H1 (cell line): ENCODE data around the gene TAC4. TPM values are rescaled to one million over a fixed set of nuclear protein-coding genes. Genes with fewer than 3 reads are reported as not detected.

Source experiments
- CTCF ChIA-PET: fragments of 300-600 bp; sonication (Branson Sonifier 250); formaldehyde crosslinking; loops from one replicate; lab custom pipeline; 2021; ENCODE audit not compliant: partially characterized antibody; lab: Charles Lee
- POLR2A ChIA-PET: fragments of 300-600 bp; sonication (Branson Sonifier 250); formaldehyde crosslinking; loops from one replicate; lab custom pipeline; 2021; ENCODE audit warnings: inconsistent platforms; ENCODE audit not compliant: partially characterized antibody; lab: Charles Lee
- DNase-seq, 2 experiments: peaks; one replicate each; pipeline versions ENCODE4 v3.0.0 to v3.0.0-alpha.2; 2010 to 2022; ENCODE audit warnings: low spot score in 2 of 2, low read depth in 1 of 2, mixed read lengths in 1 of 2
- FAIRE-seq: peaks from 2 replicates; lab custom pipeline; 2011; peaks lifted over from hg19 to GRCh38; lab: Jason Lieb, UNC
- H2AFZ ChIP-seq: 2 replicates; pipeline ENCODE4 v1.8.1; 2012; ENCODE audit warnings: low read length, inconsistent platforms
- H2AK5ac ChIP-seq: 2 replicates; pipeline ENCODE4 v1.6.1; 2013; ENCODE audit warnings: low read depth, low read length
- H2BK120ac ChIP-seq: replicated peaks from 2 replicates; pipeline ENCODE3; 2013; ENCODE audit warnings: low read depth, low read length, inconsistent platforms
- H2BK12ac ChIP-seq: 2 replicates; pipeline ENCODE4 v1.6.1; 2013; ENCODE audit warnings: low read depth, low read length
- H2BK15ac ChIP-seq: 2 replicates; pipeline ENCODE4 v1.6.1; 2013; ENCODE audit warnings: low read length
- H2BK20ac ChIP-seq: 2 replicates; pipeline ENCODE4 v1.6.1; 2013; ENCODE audit warnings: low read length
- H2BK5ac ChIP-seq: 2 replicates; pipeline ENCODE4 v1.6.1; 2013; ENCODE audit warnings: low read depth, low read length
- H3K14ac ChIP-seq: 2 replicates; pipeline ENCODE4 v1.6.1; 2013; ENCODE audit warnings: inconsistent platforms; ENCODE audit not compliant: insufficient read length
- H3K18ac ChIP-seq: 2 replicates; pipeline ENCODE4 v1.6.1; 2013; ENCODE audit warnings: low read length; ENCODE audit errors: extremely low read depth
- H3K23ac ChIP-seq: 2 replicates; pipeline ENCODE4 v1.6.1; 2013; ENCODE audit warnings: inconsistent platforms; ENCODE audit not compliant: insufficient read length
- H3K23me2 ChIP-seq: 2 replicates; pipeline ENCODE4 v1.6.1; 2013; ENCODE audit warnings: low read depth, low read length
- H3K27ac ChIP-seq: 2 replicates; pipeline ENCODE4 v1.6.1; 2011; ENCODE audit warnings: low read depth, low read length, inconsistent platforms
- H3K27me3 ChIP-seq, 4 experiments: replicated peaks in 1 of 4; 1 replicate in 1 of 4; 2 replicates in 3 of 4; pipeline versions ENCODE4 v1.6.1 to v1.8.1; 2011 to 2013; ENCODE audit warnings: low read length in 3 of 4, mild to moderate bottlenecking in 3 of 4, inconsistent platforms in 2 of 4, mixed read lengths in 2 of 4, moderate library complexity in 1 of 4; ENCODE audit not compliant: control insufficient read depth in 3 of 4, insufficient read depth in 3 of 4; ENCODE audit errors: extremely low read depth in 1 of 4
- H3K36me3 ChIP-seq, 4 experiments: 2 replicates each; pipeline versions ENCODE4 v1.6.1 to v1.8.1; 2011 to 2013; ENCODE audit warnings: mild to moderate bottlenecking in 4 of 4, low read length in 3 of 4, moderate library complexity in 2 of 4, control low read depth in 1 of 4, inconsistent platforms in 1 of 4; ENCODE audit not compliant: insufficient read depth in 4 of 4, control insufficient read depth in 2 of 4
- H3K4ac ChIP-seq: replicated peaks from 2 replicates; pipeline ENCODE3; 2013; ENCODE audit warnings: low read length, low read depth, mixed read lengths, inconsistent platforms; ENCODE audit not compliant: insufficient read length
- H3K4me1 ChIP-seq, 4 experiments: replicated peaks in 1 of 4; 1 replicate in 1 of 4; 2 replicates in 3 of 4; pipeline versions ENCODE4 v1.6.1 to v1.8.1; 2011 to 2013; ENCODE audit warnings: low read length in 3 of 4, inconsistent platforms in 2 of 4, mixed read lengths in 1 of 4; ENCODE audit not compliant: insufficient read depth in 4 of 4, control insufficient read depth in 3 of 4
- H3K4me2 ChIP-seq, 2 experiments: 2 replicates each; pipeline versions ENCODE4 v1.6.1 to v1.8.1; 2011 to 2013; ENCODE audit warnings: low read depth in 2 of 2, low read length in 2 of 2, control low read depth in 1 of 2, inconsistent platforms in 1 of 2, mild to moderate bottlenecking in 1 of 2; ENCODE audit not compliant: insufficient read depth in 1 of 2
- H3K4me3 ChIP-seq, 4 experiments: fragments of 200-600, 300-600 bp in 1 of 4; sonication (generic), shearing (Covaris generic), sonication (Bioruptor Twin) in 1 of 4; 2 replicates each; pipeline versions ENCODE4 v1.5.1 to v1.8.1; 2011 to 2016; ENCODE audit warnings: low read length in 4 of 4, low read depth in 3 of 4, control low read depth in 2 of 4, inconsistent platforms in 2 of 4, mild to moderate bottlenecking in 2 of 4, mixed read lengths in 1 of 4, moderate library complexity in 1 of 4; ENCODE audit not compliant: insufficient read depth in 2 of 4; ENCODE audit errors: extremely low read depth in 1 of 4
- H3K56ac ChIP-seq: replicated peaks from 2 replicates; pipeline ENCODE3; 2013; ENCODE audit warnings: low read depth, mild to moderate bottlenecking, mixed read lengths, low read length, inconsistent platforms; ENCODE audit not compliant: insufficient read length
- H3K79me1 ChIP-seq: 2 replicates; pipeline ENCODE4 v1.6.1; 2013; ENCODE audit warnings: low read depth, low read length, control low read depth
- H3K79me2 ChIP-seq, 2 experiments: 2 replicates each; pipeline versions ENCODE4 v1.6.1 to v1.8.1; 2012 to 2013; ENCODE audit warnings: low read length in 2 of 2, mild to moderate bottlenecking in 2 of 2, inconsistent platforms in 1 of 2; ENCODE audit not compliant: insufficient read depth in 2 of 2, control insufficient read depth in 1 of 2
- H3K9ac ChIP-seq, 4 experiments: replicated peaks in 1 of 4; 1 replicate in 1 of 4; 2 replicates in 3 of 4; pipeline versions ENCODE4 v1.6.1 to v1.8.1; 2011 to 2013; ENCODE audit warnings: low read depth in 3 of 4, low read length in 3 of 4, control low read depth in 2 of 4, mild to moderate bottlenecking in 2 of 4, moderate library complexity in 2 of 4, inconsistent platforms in 1 of 4; ENCODE audit errors: extremely low read depth in 1 of 4
- H3K9me3 ChIP-seq, 2 experiments: 2 replicates each; pipeline versions ENCODE4 v1.6.1 to v1.8.1; 2012 to 2013; ENCODE audit warnings: mild to moderate bottlenecking in 2 of 2, moderate library complexity in 2 of 2, control low read depth in 1 of 2, inconsistent platforms in 1 of 2, low read depth in 1 of 2, low read length in 1 of 2, mixed read lengths in 1 of 2; ENCODE audit not compliant: insufficient read depth in 2 of 2
- H4K20me1 ChIP-seq, 2 experiments: replicated peaks in 1 of 2; 2 replicates each; pipeline versions ENCODE3 to v1.8.1; 2011 to 2013; ENCODE audit warnings: inconsistent platforms in 2 of 2, low read length in 2 of 2, mild to moderate bottlenecking in 1 of 2; ENCODE audit not compliant: insufficient read depth in 2 of 2, control insufficient read depth in 1 of 2
- H4K5ac ChIP-seq: 2 replicates; pipeline ENCODE4 v1.6.1; 2013; ENCODE audit warnings: low read length, low read depth, mixed read lengths, inconsistent platforms; ENCODE audit not compliant: insufficient read length
- H4K8ac ChIP-seq: 2 replicates; pipeline ENCODE4 v1.8.0; 2013; ENCODE audit warnings: mild to moderate bottlenecking, moderate library complexity, low read length, inconsistent platforms; ENCODE audit not compliant: insufficient read depth; ENCODE audit errors: extremely low read depth
- H4K91ac ChIP-seq: replicated peaks from 2 replicates; pipeline ENCODE3; 2013; ENCODE audit warnings: low read length, mixed read lengths, inconsistent platforms; ENCODE audit not compliant: insufficient read length
- EZH2 ChIP-seq: fragments of 200-600 bp; sonication (generic); IDR thresholded peaks from 2 replicates; pipeline ENCODE4 v1.7.1; 2012; ENCODE audit warnings: low read depth, mild to moderate bottlenecking, moderate library complexity, low read length, inconsistent platforms; ENCODE audit not compliant: severe bottlenecking
- HDAC6 ChIP-seq: IDR thresholded peaks from one replicate; pipeline ENCODE4 v1.7.1; 2012; ENCODE audit warnings: low read depth, mild to moderate bottlenecking, inconsistent platforms, low read length, moderate library complexity
- MAX ChIP-seq: IDR thresholded peaks from 2 replicates; pipeline ENCODE4 v1.6.1; 2012; ENCODE audit warnings: inconsistent platforms
- PHF8 ChIP-seq: fragments of 200-600 bp; sonication (generic); conservative IDR thresholded peaks from 2 replicates; pipeline ENCODE4 v1.7.1; 2012; ENCODE audit warnings: low read depth, mild to moderate bottlenecking, inconsistent platforms, low read length, moderate library complexity
- POLR2AphosphoS5 ChIP-seq: IDR thresholded peaks from 2 replicates; pipeline ENCODE4 v1.6.1; 2011; ENCODE audit warnings: low read depth, low read length
- POU5F1 ChIP-seq: IDR thresholded peaks from 2 replicates; pipeline ENCODE4 v1.6.1; 2011; ENCODE audit warnings: low read depth, mild to moderate bottlenecking, low read length, moderate library complexity
- SIRT6 ChIP-seq: IDR thresholded peaks from one replicate; pipeline ENCODE4 v1.7.1; 2012; ENCODE audit warnings: low read length, inconsistent platforms
- SUZ12 ChIP-seq: fragments of 200-600 bp; sonication (generic); IDR thresholded peaks from 2 replicates; pipeline ENCODE4 v1.6.1; 2012; ENCODE audit warnings: mild to moderate bottlenecking, inconsistent platforms, low read length, moderate library complexity, mixed read lengths
- YY1 ChIP-seq: IDR thresholded peaks from 2 replicates; pipeline ENCODE4 v1.6.1; 2011; ENCODE audit warnings: low read depth, mild to moderate bottlenecking, low read length
- WGBS, 2 experiments: shearing (Covaris generic) in 1 of 2; methylation state at CpG; one replicate each; pipeline versions ENCODE4 v1.1.6 to v1.1.7; 2013 to 2015; ENCODE audit warnings: low lambda C conversion rate in 2 of 2, mixed read lengths in 2 of 2, inconsistent platforms in 1 of 2, low coverage in 1 of 2, missing lambda C conversion rate in 1 of 2; ENCODE audit not compliant: insufficient replicate concordance in 2 of 2, insufficient coverage in 1 of 2, insufficient read length in 1 of 2; ENCODE audit errors: extremely low coverage in 1 of 2, missing lambda C conversion rate in 1 of 2; 5-methylcytosine and 5-hydroxymethylcytosine counted together
- polyA plus RNA-seq, 7 experiments: library from polyadenylated mRNA; depleted of rRNA in 3 of 7; stranded (reverse) in 5 of 7; unstranded in 2 of 7; fragments of >200 nt in 5 of 7; fragments of 200-250 nt in 2 of 7; gene quantifications; 1 replicate in 5 of 7; 2 replicates in 1 of 7; 4 replicates in 1 of 7; pipeline versions ENCODE4 v1.2.1 to v1.2.3, GENCODE V29; 2011 to 2013; ENCODE audit warnings: missing spikeins in 2 of 7, mixed read lengths in 2 of 7
- total RNA-seq: library from RNA; stranded (reverse); fragmentation: NEBNext Ultra II Directional; extraction: Animal tissue kit (Norgen Biotek cat#: 25700); gene quantifications from 2 replicates; pipeline ENCODE4 v1.2.1, GENCODE V29; 2021
- TF ChIP-seq, protein P1 (sequence below), 3 experiments: IDR thresholded peaks; 1 replicate in 2 of 3; 2 replicates in 1 of 3; pipeline versions ENCODE4 v1.5.1 to v1.6.1; 2011; ENCODE audit warnings: low read length in 3 of 3, mild to moderate bottlenecking in 3 of 3, inconsistent platforms in 2 of 3, low read depth in 1 of 3, moderate library complexity in 1 of 3; ENCODE audit not compliant: insufficient read depth in 1 of 3; ENCODE audit errors: control extremely low read depth in 1 of 3

TAC4 gene
- total and polyA plus RNA-seq, 2 of the 8 experiments (the other 6 are each of a cell fraction or from before 2014, with no cell fraction given): 0.15 TPM; not detected in 1

GRCh38 chr17:49875685-49876084 is 27.8 kb upstream of the TAC4 start:
- Histone ChIP-seq H3K27me3 (peaks cover 0 to 4% (median 0%) of the 10 kb centered on the region in 4 experiments; a peak in 2 of 7 replicates), H3K4me1 (peaks cover 0 to 16% (median 12%) of the 10 kb centered on the region in 4 experiments; a peak in 6 of 7 replicates), H3K79me1 (no peaks in the 10 kb centered on the region), H2AFZ (0 out of 2 replicates have a peak overlapping the region, but pooled peaks have one; percentile 57), H3K4me3 (peak overlapping the region in 2 of 4 experiments; percentile 3 to 13; a peak in 1 of 8 replicates), H2BK5ac (no peak overlapping the region; the same call in 1 of the 2 replicates), H4K5ac (no peak overlapping the region), H2BK120ac (no peak overlapping the region), H3K23me2 (peaks cover under 1% of the 10 kb centered on the region; the same call in 1 of the 2 replicates), H3K4ac (peak overlapping the region; percentile 76), H3K4me2 (peak overlapping the region; percentile 13 to 46; a peak in 3 of 4 replicates), H4K8ac (no peak overlapping the region), H2BK12ac (peak overlapping the region; percentile 64; the same call in 1 of the 2 replicates), H3K18ac (peak overlapping the region; percentile 71), H3K14ac (no peak overlapping the region), H2BK15ac (peak overlapping the region; percentile 62; the same call in 1 of the 2 replicates), H3K9ac (no peak overlapping the region), H3K9me3 (no peaks in the 10 kb centered on the region), H3K23ac (no peak overlapping the region), H4K91ac (peak overlapping the region; percentile 88), H3K36me3 (no peaks in the 10 kb centered on the region), H2AK5ac (no peak overlapping the region), H3K27ac (no peak overlapping the region), H2BK20ac (no peak overlapping the region), H3K79me2 (no peaks in the 10 kb centered on the region), H4K20me1 (no peaks in the 10 kb centered on the region), H3K56ac (no peak overlapping the region)
- WGBS, 2 experiments: 39% methylated on average over 5 of the region's 9 CpGs; no CpG with 5 or more reads in 1 of the 2 experiments
- ChIA-PET POLR2A (interaction anchor here (0.9 to 2.3 kb wide), 5 partner anchors 10 to 123 kb away, joined by 3 to 7 read pairs (median 4); no protein-coding TSS in a partner anchor), CTCF (interaction anchor here (0.8 to 13.4 kb wide), 16 partner anchors 9 to 119 kb away, joined by 3 to 217 read pairs (median 4); partner anchors contain the start of gene DLX3)
- DNase-seq (no peak), FAIRE-seq (no peak)
- TF ChIP-seq SUZ12: no peak
- TF ChIP-seq EZH2: no peak
- no peak for TF ChIP-seq POU5F1
- no peak for TF ChIP-seq HDAC6
- 0 out of 2 replicates have a peak, but pooled peaks have one; percentile 9 for TF ChIP-seq YY1
- no peak for TF ChIP-seq PHF8
- TF ChIP-seq POLR2AphosphoS5: no peak
- TF ChIP-seq MAX: 0 out of 2 replicates have a peak, but pooled peaks have one; percentile 18
- TF ChIP-seq SIRT6: no peak
- TF ChIP-seq, protein P1, sequence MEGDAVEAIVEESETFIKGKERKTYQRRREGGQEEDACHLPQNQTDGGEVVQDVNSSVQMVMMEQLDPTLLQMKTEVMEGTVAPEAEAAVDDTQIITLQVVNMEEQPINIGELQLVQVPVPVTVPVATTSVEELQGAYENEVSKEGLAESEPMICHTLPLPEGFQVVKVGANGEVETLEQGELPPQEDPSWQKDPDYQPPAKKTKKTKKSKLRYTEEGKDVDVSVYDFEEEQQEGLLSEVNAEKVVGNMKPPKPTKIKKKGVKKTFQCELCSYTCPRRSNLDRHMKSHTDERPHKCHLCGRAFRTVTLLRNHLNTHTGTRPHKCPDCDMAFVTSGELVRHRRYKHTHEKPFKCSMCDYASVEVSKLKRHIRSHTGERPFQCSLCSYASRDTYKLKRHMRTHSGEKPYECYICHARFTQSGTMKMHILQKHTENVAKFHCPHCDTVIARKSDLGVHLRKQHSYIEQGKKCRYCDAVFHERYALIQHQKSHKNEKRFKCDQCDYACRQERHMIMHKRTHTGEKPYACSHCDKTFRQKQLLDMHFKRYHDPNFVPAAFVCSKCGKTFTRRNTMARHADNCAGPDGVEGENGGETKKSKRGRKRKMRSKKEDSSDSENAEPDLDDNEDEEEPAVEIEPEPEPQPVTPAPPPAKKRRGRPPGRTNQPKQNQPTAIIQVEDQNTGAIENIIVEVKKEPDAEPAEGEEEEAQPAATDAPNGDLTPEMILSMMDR (IDR thresholded peaks at IDR 0.05; ENCODE audit: control extremely low read depth in 1 of 3, insufficient read depth in 1 of 3, low read depth in 1 of 3, low read length in 3 of 3): peak; percentile 13 to 29 (median 19); a peak in 2 of 4 replicates
